Measurements from ENCODE around the gene LINC00305. TPM values are rescaled to one million over a fixed set of nuclear protein-coding genes. Genes with fewer than 3 reads are reported as not detected.

LINC00305 gene
- total and polyA plus RNA-seq, 2 of the 13 experiments (the other 11 are each of a cell fraction or from before 2014, with no cell fraction given): not detected

GRCh38 chr18:64090876-64091275, 58.0 kb downstream of the LINC00305 start:
- intact Hi-C loops (cut with micrococcal nuclease; ENCODE audit: unreplicated experiment): no loop called here

GRCh38 chr18:64083916-64084315, 65.0 kb downstream of the LINC00305 start:
- CTCF ChIA-PET (ENCODE audit: low intra/inter-chr PET ratio, low total read pairs): no interaction called here
- H4K20me1 ChIP-seq (ENCODE audit: insufficient read depth, low read length): no peaks in the 10 kb centered on the region
- no peak overlapping the region for H3K4me2 ChIP-seq (ENCODE audit: low read depth, low read length)
- FAIRE-seq (no peak), DNase-seq (ENCODE audit: low spot score) (no peak), ATAC-seq (no peak)
- BruUV-seq (replicated peaks): no TSS peak
- no peak overlapping the region for H2AFZ ChIP-seq (ENCODE audit: low read length)
- no peak overlapping the region for H3K4me3 ChIP-seq (replicated peaks in 1 of 3; ENCODE audit: insufficient read depth in 1 of 3, low read depth in 2 of 3, low read length in 3 of 3)
- no peak overlapping the region for H3K9ac ChIP-seq (ENCODE audit: insufficient read depth, low read depth, low read length)
- intact Hi-C loops (cut with micrococcal nuclease; ENCODE audit: unreplicated experiment) (no loop called here), in situ Hi-C loops (cut with HindIII; ENCODE audit: extremely low pct_ligation_motif_present, low pct_unique_long_range_greater_than_20kb) (no loop called here)
- no peaks in the 10 kb centered on the region for H3K36me3 ChIP-seq (replicated peaks in 1 of 2; ENCODE audit: control insufficient read depth in 1 of 2, insufficient read depth in 2 of 2, low read length in 2 of 2)
- POLR2A ChIA-PET: no interaction called here
- H3K27ac ChIP-seq (ENCODE audit: extremely low read length, insufficient read depth, low read length): no peak overlapping the region
- 0% methylated on average over 1 of the region's 1 CpG for WGBS (ENCODE audit: low lambda C conversion rate)
- no peaks in the 10 kb centered on the region for H3K79me2 ChIP-seq (ENCODE audit: insufficient read depth, low read length)
- no peaks in the 10 kb centered on the region for H3K9me3 ChIP-seq (ENCODE audit: low read length)
- no peaks in the 10 kb centered on the region for H3K27me3 ChIP-seq (ENCODE audit: control insufficient read depth in 1 of 2, insufficient read depth in 2 of 2, low read length in 2 of 2)
- no peaks in the 10 kb centered on the region for H3K4me1 ChIP-seq (ENCODE audit: insufficient read depth, low read length)
- no peak for TF ChIP-seq PRDM4 (CRISPR knock-in tag; IDR thresholded peaks at IDR 0.05; ENCODE audit: borderline replicate concordance)
- TF ChIP-seq ZNF234 (CRISPR knock-in tag; conservative IDR thresholded peaks at IDR 0.05): no peak
- TF ChIP-seq ZNF704 (CRISPR knock-in tag; IDR thresholded peaks at IDR 0.05; ENCODE audit: borderline replicate concordance): no peak
- no peak for TF ChIP-seq ZNF563 (CRISPR knock-in tag; IDR thresholded peaks at IDR 0.05)
- no peak for TF ChIP-seq ZBTB38 (CRISPR knock-in tag; IDR thresholded peaks at IDR 0.05)
- TF ChIP-seq TP53 (CRISPR knock-in tag; conservative IDR thresholded peaks at IDR 0.05): no peak
- no peak for TF ChIP-seq ZBTB33 (CRISPR knock-in tag; IDR thresholded peaks at IDR 0.05)
- no peak for TF ChIP-seq ZNF10 (CRISPR knock-in tag; IDR thresholded peaks at IDR 0.05; ENCODE audit: borderline replicate concordance, low read depth)
- TF ChIP-seq ELF3 (CRISPR knock-in tag; IDR thresholded peaks at IDR 0.05): no peak
- no peak for TF ChIP-seq ARNT (IDR thresholded peaks at IDR 0.05)

More at GRCh38 chr18:64090876-64091275, 58.0 kb downstream of the LINC00305 start:
- no TSS peak for BruUV-seq (replicated peaks)
- ATAC-seq: no peak
- Histone ChIP-seq H3K4me3 (replicated peaks in 1 of 3; ENCODE audit: insufficient read depth in 1 of 3, low read depth in 2 of 3, low read length in 3 of 3) (no peak overlapping the region), H3K4me1 (ENCODE audit: insufficient read depth, low read length) (no peaks in the 10 kb centered on the region), H3K9me3 (ENCODE audit: low read length) (no peaks in the 10 kb centered on the region), H3K79me2 (ENCODE audit: insufficient read depth, low read length) (no peaks in the 10 kb centered on the region), H3K9ac (ENCODE audit: insufficient read depth, low read depth, low read length) (no peak overlapping the region), H3K4me2 (ENCODE audit: low read depth, low read length) (no peak overlapping the region), H4K20me1 (ENCODE audit: insufficient read depth, low read length) (no peaks in the 10 kb centered on the region), H2AFZ (ENCODE audit: low read length) (no peak overlapping the region), H3K27ac (ENCODE audit: extremely low read length, insufficient read depth, low read length) (no peak overlapping the region), H3K36me3 (replicated peaks in 1 of 2; ENCODE audit: control insufficient read depth in 1 of 2, insufficient read depth in 2 of 2, low read length in 2 of 2) (no peaks in the 10 kb centered on the region), H3K27me3 (ENCODE audit: control insufficient read depth in 1 of 2, insufficient read depth in 2 of 2, low read length in 2 of 2) (no peaks in the 10 kb centered on the region)
- in situ Hi-C loops (cut with HindIII; ENCODE audit: extremely low pct_ligation_motif_present, low pct_unique_long_range_greater_than_20kb): no loop called here
- ChIA-PET CTCF (ENCODE audit: low intra/inter-chr PET ratio, low total read pairs) (no interaction called here), POLR2A (no interaction called here)
- no peak for DNase-seq (ENCODE audit: low spot score)
- no peak for FAIRE-seq
- no peak for TF ChIP-seq HNF4G (IDR thresholded peaks at IDR 0.05; ENCODE audit: borderline replicate concordance, low read depth, low read length)
- no peak for TF ChIP-seq HNF4G (CRISPR knock-in tag; IDR thresholded peaks at IDR 0.05; ENCODE audit: borderline replicate concordance, low read depth)
- no peak for TF ChIP-seq NCOA5 (CRISPR knock-in tag; IDR thresholded peaks at IDR 0.05)
- no peak for TF ChIP-seq ZNF510 (CRISPR knock-in tag; IDR thresholded peaks at IDR 0.05; ENCODE audit: low read depth)
- no peak for TF ChIP-seq NCOA2 (CRISPR knock-in tag; IDR thresholded peaks at IDR 0.05)
- no peak for TF ChIP-seq HMG20A (CRISPR knock-in tag; IDR thresholded peaks at IDR 0.05; ENCODE audit: borderline replicate concordance)
- TF ChIP-seq XBP1 (CRISPR knock-in tag; IDR thresholded peaks at IDR 0.05): no peak
- TF ChIP-seq ZNF792 (CRISPR knock-in tag; IDR thresholded peaks at IDR 0.05): no peak
- no peak for TF ChIP-seq ZNF546 (CRISPR knock-in tag; conservative IDR thresholded peaks at IDR 0.05)
- TF ChIP-seq ATM (IDR thresholded peaks at IDR 0.05; ENCODE audit: borderline replicate concordance): no peak
- no peak for TF ChIP-seq STAG1 (CRISPR knock-in tag; IDR thresholded peaks at IDR 0.05)
- TF ChIP-seq HIVEP1 (CRISPR knock-in tag; IDR thresholded peaks at IDR 0.05): no peak
- no peak for TF ChIP-seq ZNF629 (CRISPR knock-in tag; conservative IDR thresholded peaks at IDR 0.05)
- TF ChIP-seq ZNF354B (CRISPR knock-in tag; IDR thresholded peaks at IDR 0.05): no peak
- no peak for TF ChIP-seq MED13 (CRISPR knock-in tag; IDR thresholded peaks at IDR 0.05)
- WGBS (ENCODE audit: low lambda C conversion rate): 1% methylated on average over 2 of the region's 2 CpGs
